Right forelimb (tissue), 1 donor: ENCODE data around the gene TBCCD1.
A peak's percentile ranks its signal among the peaks of the same experiment; 100 is the strongest.

ENCODE experiments used
- DNase-seq: peaks from one replicate; pipeline ENCODE4 v3.0.0-alpha.2; 2018

Gene TBCCD1, protein sequence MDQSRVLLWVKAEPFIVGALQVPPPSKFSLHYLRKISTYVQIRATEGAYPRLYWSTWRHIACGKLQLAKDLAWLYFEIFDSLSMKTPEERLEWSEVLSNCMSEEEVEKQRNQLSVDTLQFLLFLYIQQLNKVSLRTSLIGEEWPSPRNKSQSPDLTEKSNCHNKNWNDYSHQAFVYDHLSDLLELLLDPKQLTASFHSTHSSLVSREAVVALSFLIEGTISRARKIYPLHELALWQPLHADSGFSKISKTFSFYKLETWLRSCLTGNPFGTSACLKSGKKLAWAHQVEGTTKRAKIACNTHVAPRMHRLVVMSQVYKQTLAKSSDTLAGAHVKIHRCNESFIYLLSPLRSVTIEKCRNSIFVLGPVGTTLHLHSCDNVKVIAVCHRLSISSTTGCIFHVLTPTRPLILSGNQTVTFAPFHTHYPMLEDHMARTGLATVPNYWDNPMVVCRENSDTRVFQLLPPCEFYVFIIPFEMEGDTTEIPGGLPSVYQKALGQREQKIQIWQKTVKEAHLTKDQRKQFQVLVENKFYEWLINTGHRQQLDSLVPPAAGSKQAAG

GRCh38 chr3:186567072-186567921, at the start of gene TBCCD1:
Gene TBCCD1 (minus strand): TSS chr3:186567339. CDS start chr3:186564329, 3,010 bp downstream.
- DNase-seq: peak; percentile 99

DNA sequence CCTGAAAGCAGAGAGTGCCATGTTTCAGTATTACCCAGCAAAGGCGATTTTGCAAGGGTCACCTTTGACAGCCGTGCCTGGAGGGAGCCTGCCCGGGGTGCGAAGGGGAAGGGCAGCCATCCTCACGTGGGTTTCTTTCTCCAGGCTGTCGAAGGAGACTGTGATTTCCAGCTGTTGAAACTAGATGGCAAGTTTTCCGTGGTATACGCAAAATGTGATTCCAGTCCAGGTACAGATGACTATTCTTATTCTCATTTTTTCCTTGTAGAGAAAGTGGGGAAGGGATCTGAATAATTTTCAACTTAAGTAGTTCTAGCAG, 49.1 kb upstream of the TBCCD1 start:
- DNase-seq: no peak

GRCh38 chr3:186614597-186615483, 47.7 kb upstream of the TBCCD1 start:
- peak; percentile 81 for DNase-seq

- no peak for DNase-seq
Observed at GRCh38 chr3:186614266-186614596, 47.1 kb upstream of the TBCCD1 start.

GRCh38 chr3:186613637-186614265, 46.6 kb upstream of the TBCCD1 start:
- no peak for DNase-seq

DNA sequence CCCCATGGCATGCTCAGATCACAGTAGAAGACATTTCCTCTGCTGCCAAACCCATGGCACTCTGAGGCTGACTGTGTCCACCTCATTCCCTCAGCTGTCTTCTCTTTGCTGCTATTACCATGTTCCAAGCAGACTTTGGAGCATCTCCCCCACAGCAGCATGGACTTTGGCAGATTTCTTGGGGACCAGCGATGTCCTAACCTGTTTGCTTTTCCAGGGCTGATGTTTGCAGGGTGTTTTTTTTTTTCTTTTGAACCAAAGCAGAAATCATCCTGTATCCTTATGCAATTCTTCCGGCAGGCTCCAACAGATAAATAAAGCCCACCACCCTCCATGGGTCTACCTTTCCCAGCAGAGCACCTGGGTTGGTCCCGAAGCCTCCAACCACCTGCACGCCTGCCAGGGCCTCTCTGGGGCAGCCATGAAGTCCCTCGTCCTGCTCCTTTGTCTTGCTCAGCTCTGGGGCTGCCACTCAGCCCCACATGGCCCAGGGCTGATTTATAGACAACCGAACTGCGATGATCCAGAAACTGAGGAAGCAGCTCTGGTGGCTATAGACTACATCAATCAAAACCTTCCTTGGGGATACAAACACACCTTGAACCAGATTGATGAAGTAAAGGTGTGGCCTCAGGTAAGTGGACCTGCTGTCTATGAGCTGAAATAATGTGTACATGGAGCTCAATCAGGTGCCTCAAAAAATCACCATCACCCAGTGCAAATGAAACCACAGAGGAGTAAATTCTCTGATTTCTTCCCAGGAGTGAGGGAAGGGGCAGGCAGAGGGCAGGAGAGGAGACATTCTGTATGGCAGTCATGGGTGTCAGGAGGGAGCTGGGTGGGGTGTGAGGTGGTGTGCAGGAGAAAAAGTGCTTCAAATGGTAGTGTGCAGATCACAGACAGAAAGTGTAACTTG, 45.8 kb upstream of the TBCCD1 start, which contains the start of gene AHSG:
AHSG (plus strand) TSS at position 340 of the 916 bp plus-strand sequence; CDS start at position 422, 82 bp downstream.
- DNase-seq: no peak

- DNase-seq: no peak
Observed at GRCh38 chr3:186612065-186612464, 44.9 kb upstream of the TBCCD1 start.

- DNase-seq: no peak
Observed at GRCh38 chr3:186609247-186609868, 42.2 kb upstream of the TBCCD1 start.

- no peak for DNase-seq
Observed at GRCh38 chr3:186608624-186609215, 41.6 kb upstream of the TBCCD1 start.

GRCh38 chr3:186605561-186606545, 38.7 kb upstream of the TBCCD1 start:
- no peak for DNase-seq

DNA sequence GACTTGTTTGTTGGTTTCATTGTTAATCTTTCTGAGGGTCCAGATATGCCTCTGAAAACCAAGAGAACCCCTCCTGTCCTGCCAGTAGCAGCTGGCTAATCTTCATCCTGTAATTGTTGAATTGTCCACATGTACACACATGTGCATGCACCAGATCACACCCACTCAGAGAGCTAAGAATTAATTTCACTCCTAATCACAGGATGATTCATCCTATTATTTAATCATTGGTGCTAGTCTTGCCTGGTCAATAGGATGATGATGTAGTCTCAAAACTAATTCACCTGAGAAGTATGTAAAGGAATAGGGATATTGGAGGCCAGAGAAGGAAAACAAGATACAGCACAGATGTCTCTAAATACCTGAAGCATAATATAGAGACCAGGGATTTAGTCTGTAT, 37.9 kb upstream of the TBCCD1 start:
- no peak for DNase-seq

DNA sequence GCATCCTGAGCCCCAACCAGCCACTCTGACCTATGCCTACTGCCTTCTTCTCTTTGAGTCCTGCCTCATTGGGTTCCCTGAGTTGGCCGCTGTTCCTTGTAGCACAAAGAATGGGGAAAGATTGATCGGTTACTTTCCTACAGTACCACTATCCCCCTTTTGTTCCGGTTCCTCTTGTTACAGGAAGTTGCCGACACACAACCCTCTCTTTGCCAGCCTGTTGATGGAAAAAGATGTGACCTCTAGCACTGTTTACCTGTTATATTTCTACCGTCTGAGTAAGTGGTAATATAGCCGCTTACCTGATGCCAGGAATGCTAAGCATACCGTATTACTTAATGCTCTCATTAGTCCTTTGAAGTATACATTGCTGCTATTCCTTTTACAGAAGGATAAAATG, 36.0 kb upstream of the TBCCD1 start:
- DNase-seq: no peak

GRCh38 chr3:186600896-186601295, 33.8 kb upstream of the TBCCD1 start:
- no peak for DNase-seq

- DNase-seq: no peak
Observed at GRCh38 chr3:186599785-186600166, 32.6 kb upstream of the TBCCD1 start.

- no peak for DNase-seq
Observed at GRCh38 chr3:186599142-186599784, 32.1 kb upstream of the TBCCD1 start.

GRCh38 chr3:186598794-186599141, 31.6 kb upstream of the TBCCD1 start:
- DNase-seq: no peak

DNA sequence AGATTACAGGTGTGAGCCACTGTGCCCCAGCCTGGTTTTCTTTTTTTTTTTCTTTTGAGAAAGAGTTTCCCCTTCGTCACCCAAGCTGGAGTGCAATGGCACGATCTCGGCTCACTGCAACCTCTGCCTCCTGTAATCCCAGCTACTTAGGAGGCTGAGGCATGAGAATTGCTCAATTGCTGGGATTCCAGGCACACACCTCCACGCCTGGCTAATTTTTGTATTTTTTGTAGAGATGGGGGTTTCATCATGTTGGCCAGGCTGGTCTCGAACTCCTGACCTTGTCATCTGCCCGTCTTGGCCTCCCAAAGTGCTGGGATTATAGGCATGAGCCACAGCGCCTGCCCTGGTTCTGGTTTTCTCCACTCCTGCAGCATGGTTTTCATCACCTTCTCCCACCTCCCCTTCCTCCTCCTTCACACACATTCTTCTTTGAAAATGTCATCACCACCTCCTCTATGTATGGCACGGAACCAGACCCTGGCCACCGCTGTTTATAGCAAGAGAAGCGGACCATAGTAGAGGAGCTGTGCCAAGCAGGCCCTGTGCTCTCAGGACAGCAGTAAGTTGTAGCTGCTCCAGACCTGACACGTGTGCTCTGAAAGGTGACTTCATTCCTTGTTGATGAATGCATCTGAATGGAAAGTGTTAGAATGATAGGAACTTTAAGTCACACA, 31.1 kb upstream of the TBCCD1 start:
- DNase-seq: no peak
